Ascending aorta (tissue), 2 donors: Measurements from ENCODE around the gene SCUBE2. TPM values are rescaled to one million over a fixed set of nuclear protein-coding genes. Genes with fewer than 3 reads are reported as not detected.

Experiments
- DNase-seq, 2 donors: peaks; one replicate each; pipeline ENCODE4 v3.0.0-alpha.2; 2019; ENCODE audit warnings: low spot score in 2 of 2
- H3K27ac ChIP-seq, 2 donors: fragments of 200-600 bp; sonication (generic); one replicate each; pipeline ENCODE4 v1.5.1; 2016 to 2017; ENCODE audit warnings: mild to moderate bottlenecking in 1 of 2
- H3K27me3 ChIP-seq: fragments of 200-600 bp; sonication (generic); one replicate; pipeline ENCODE4 v1.5.1; 2017
- H3K36me3 ChIP-seq, 2 donors: fragments of 200-600 bp; sonication (generic); one replicate each; pipeline ENCODE4 v1.5.1; 2016
- H3K4me1 ChIP-seq, 2 donors: fragments of 200-600 bp; sonication (generic); one replicate each; pipeline ENCODE4 v1.5.1; 2016 to 2017; ENCODE audit warnings: mild to moderate bottlenecking in 1 of 2
- H3K4me3 ChIP-seq, 2 donors: fragments of 200-600 bp; sonication (generic); one replicate each; pipeline ENCODE4 v1.5.1; 2016 to 2017; ENCODE audit warnings: mild to moderate bottlenecking in 1 of 2
- H3K9me3 ChIP-seq, 2 donors: fragments of 200-600 bp; sonication (generic); one replicate each; pipeline ENCODE4 v1.5.1; 2016
- CTCF ChIP-seq, 3 experiments: fragments of 200-600 bp in 2 of 3; fragments of 450-650 bp in 1 of 3; sonication (generic) in 2 of 3; IDR thresholded peaks; one replicate each; pipeline ENCODE4 v1.5.1; 2016 to 2019; ENCODE audit warnings: antibody characterized with exemption in 3 of 3, mild to moderate bottlenecking in 1 of 3, moderate library complexity in 1 of 3
- intact Hi-C: fragments of 100-400 bp; cut with DNase I; formaldehyde crosslinking; loops from one replicate; pipeline ENCODE4 v1.15.1; 2023
- total RNA-seq: library from RNA; depleted of rRNA; stranded (reverse); fragments of >200 nt; gene quantifications from one replicate; pipeline ENCODE4 v1.1.0, GENCODE V29; 2016

SCUBE2 gene
- total RNA-seq, 1 donor from 2014 or later: 1.1 TPM

GRCh38 chr11:9118277-9118676 is 26.9 kb upstream of the SCUBE2 start:
- no peaks in the 10 kb centered on the region for H3K9me3 ChIP-seq
- H3K4me1 ChIP-seq: no peaks in the 10 kb centered on the region
- no peak for TF ChIP-seq CTCF (IDR thresholded peaks at IDR 0.05)
- DNase-seq: no peak
- no peak overlapping the region for H3K4me3 ChIP-seq
- H3K36me3 ChIP-seq: no peaks in the 10 kb centered on the region
- no peaks in the 10 kb centered on the region for H3K27me3 ChIP-seq
- intact Hi-C loops: no loop called here
- H3K27ac ChIP-seq: no peak overlapping the region

DNA sequence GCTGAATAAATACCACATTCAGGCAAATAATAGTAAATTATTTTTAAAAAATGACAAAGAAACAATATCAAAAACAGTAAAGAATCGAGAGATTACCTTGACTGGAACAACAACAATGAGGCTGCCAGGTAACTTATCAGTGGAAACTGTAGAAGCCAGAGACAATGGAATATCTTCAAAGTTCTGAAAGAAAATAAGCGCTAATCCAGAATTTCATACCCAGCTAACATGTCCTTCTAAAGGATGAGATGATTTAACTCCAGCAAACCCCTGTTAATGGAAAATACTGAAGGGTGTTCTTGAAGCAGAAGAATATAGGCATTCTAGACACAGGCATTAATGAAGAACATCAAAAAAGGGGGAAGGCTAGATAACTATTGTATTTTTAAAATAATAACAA is 20.7 kb upstream of the SCUBE2 start:
- no peaks in the 10 kb centered on the region for H3K27me3 ChIP-seq
- H3K27ac ChIP-seq: no peak overlapping the region
- no peak overlapping the region for H3K4me3 ChIP-seq
- TF ChIP-seq CTCF (IDR thresholded peaks at IDR 0.05): no peak
- H3K36me3 ChIP-seq: no peaks in the 10 kb centered on the region
- intact Hi-C loops: no loop called here
- DNase-seq: no peak
- H3K9me3 ChIP-seq: peaks cover 0 to 5% of the 10 kb centered on the region in 2 donors
- no peaks in the 10 kb centered on the region for H3K4me1 ChIP-seq

- peaks cover 0 to 5% of the 10 kb centered on the region in 2 donors for H3K9me3 ChIP-seq
- no peak for TF ChIP-seq CTCF (IDR thresholded peaks at IDR 0.05)
These were observed 18.7 kb upstream of the SCUBE2 start for GRCh38 chr11:9109858-9110731.

DNA sequence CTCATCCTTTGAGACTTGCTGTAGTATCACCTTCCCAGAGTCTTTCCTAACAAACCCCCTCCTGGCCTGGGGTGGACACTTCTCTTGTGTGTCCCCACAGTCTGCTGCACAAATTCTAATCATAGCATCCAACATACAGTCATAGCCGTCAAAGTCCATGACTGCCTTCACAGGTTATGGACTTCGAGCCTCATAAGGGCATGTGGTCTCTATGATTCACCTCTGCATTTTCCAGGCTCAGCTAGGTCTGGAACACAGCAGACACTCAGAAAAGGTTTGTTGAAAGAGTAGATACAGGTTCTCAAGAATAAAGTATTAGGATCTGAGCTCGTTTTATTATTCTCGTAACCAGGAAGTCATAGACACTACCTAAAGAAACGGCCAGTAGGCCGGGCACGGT is 13.2 kb upstream of the SCUBE2 start:
- Histone ChIP-seq H3K4me3 (no peak overlapping the region), H3K4me1 (no peaks in the 10 kb centered on the region), H3K36me3 (no peaks in the 10 kb centered on the region), H3K9me3 (no peaks in the 10 kb centered on the region), H3K27me3 (no peaks in the 10 kb centered on the region), H3K27ac (no peak overlapping the region)
- intact Hi-C loops: no loop called here
- no peak for DNase-seq
- TF ChIP-seq CTCF (IDR thresholded peaks at IDR 0.05): no peak

More at GRCh38 chr11:9109858-9110731, 18.7 kb upstream of the SCUBE2 start:
- intact Hi-C loops: no loop called here
- no peak for DNase-seq
- Histone ChIP-seq H3K4me1 (no peaks in the 10 kb centered on the region), H3K4me3 (no peak overlapping the region), H3K36me3 (no peaks in the 10 kb centered on the region), H3K27ac (no peak overlapping the region), H3K27me3 (no peaks in the 10 kb centered on the region)

GRCh38 chr11:9103542-9104276 is 12.3 kb upstream of the SCUBE2 start:
- TF ChIP-seq CTCF (IDR thresholded peaks at IDR 0.05): no peak
- H3K27ac ChIP-seq: no peak overlapping the region
- intact Hi-C loops: no loop called here
- no peaks in the 10 kb centered on the region for H3K4me1 ChIP-seq
- H3K4me3 ChIP-seq: no peak overlapping the region
- H3K9me3 ChIP-seq: no peaks in the 10 kb centered on the region
- no peaks in the 10 kb centered on the region for H3K27me3 ChIP-seq
- DNase-seq: no peak
- no peaks in the 10 kb centered on the region for H3K36me3 ChIP-seq
